D721Med (cell line): ENCODE results near the gene MAP7D2.

Experiments
- DNase-seq: peaks from one replicate; pipeline ENCODE4 v3.0.0; 2011; ENCODE audit warnings: low spot score; ENCODE audit not compliant: insufficient read length
- FAIRE-seq: peaks from 2 replicates; lab custom pipeline; 2011; peaks lifted over from hg19 to GRCh38; lab: Jason Lieb, UNC
- TF ChIP-seq, protein P1 (sequence below): IDR thresholded peaks from 2 replicates; pipeline ENCODE4 v1.5.1; 2012; ENCODE audit warnings: mild to moderate bottlenecking, control low read depth; ENCODE audit not compliant: insufficient read depth; ENCODE audit errors: missing control alignments

The MAP7D2 gene

DNA sequence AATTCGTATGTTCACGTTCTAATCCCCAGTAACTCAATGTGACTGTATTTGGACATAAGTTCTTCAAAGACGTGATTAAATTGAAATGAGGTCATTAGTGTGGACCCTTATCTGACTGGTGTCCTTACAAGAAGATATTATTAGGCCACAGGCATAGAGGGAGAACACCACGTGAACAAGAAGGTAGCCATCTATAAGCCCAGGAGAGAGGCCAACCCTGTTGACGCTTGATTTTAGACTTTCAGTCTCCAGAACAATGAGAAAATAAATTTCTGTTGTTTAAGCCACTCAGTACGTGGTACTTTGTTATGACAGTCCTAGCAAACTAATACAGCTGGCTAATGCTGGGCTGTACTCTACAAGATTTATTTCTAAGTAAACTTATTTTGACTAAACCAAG, 26.4 kb upstream of the MAP7D2 start:
- TF ChIP-seq, protein P1, sequence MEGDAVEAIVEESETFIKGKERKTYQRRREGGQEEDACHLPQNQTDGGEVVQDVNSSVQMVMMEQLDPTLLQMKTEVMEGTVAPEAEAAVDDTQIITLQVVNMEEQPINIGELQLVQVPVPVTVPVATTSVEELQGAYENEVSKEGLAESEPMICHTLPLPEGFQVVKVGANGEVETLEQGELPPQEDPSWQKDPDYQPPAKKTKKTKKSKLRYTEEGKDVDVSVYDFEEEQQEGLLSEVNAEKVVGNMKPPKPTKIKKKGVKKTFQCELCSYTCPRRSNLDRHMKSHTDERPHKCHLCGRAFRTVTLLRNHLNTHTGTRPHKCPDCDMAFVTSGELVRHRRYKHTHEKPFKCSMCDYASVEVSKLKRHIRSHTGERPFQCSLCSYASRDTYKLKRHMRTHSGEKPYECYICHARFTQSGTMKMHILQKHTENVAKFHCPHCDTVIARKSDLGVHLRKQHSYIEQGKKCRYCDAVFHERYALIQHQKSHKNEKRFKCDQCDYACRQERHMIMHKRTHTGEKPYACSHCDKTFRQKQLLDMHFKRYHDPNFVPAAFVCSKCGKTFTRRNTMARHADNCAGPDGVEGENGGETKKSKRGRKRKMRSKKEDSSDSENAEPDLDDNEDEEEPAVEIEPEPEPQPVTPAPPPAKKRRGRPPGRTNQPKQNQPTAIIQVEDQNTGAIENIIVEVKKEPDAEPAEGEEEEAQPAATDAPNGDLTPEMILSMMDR, result no peak
- FAIRE-seq, result no peak

DNA sequence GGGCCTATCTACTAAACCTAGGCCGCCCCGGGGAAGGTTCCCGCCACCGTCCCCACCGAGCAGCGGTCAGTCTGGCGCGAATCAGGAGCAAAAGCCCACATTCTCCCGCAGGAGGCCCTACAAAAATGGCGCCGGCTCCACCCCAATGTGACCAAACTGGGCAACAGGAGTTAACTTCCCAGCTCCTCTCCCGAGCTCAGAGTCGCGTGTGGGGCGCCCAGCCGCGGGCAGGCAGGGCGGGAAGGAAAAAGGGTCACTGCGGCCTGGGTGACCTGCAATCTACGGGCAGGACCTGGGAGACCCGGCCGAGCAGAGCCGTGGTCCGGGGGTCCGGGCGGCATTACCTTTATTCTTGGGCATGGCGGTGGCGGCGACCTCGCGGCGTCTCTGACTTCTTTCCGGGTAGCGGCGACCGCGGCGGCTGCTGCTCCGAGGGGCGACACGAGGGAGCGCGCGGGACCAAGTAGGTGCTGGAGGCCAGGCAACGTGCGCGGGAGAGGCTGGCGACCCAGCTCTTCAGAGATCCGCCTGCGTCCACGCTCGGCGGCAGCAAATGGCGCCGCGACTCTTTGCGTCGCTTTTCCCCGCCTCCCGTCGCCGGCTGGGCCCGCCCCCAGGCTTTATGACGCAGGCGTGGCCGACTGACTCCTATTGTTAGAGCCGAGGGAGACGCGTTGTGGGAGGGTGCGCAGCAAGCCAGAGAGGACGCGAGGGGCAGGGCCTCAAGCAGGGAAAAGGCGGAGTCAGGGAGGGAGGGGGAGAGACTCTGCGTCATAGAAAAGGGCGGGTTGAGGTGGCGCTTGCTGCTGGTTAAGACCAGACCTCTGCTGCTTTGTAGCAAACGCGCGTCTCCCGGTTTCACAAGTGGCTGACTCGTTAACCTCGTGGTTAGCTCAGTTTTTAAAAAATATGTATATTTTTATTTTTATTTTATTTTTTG, 24.8 kb upstream of the MAP7D2 start, which contains the start of gene EIF1AX:
EIF1AX (minus strand) TSS at position 558 of the 940 bp plus-strand sequence; CDS start at position 360, 198 bp downstream.
- peak; percentile 32 for DNase-seq
- no peak for FAIRE-seq

More for the DNA sequence above, 26.4 kb upstream of the MAP7D2 start:
- DNase-seq, result no peak

DNA sequence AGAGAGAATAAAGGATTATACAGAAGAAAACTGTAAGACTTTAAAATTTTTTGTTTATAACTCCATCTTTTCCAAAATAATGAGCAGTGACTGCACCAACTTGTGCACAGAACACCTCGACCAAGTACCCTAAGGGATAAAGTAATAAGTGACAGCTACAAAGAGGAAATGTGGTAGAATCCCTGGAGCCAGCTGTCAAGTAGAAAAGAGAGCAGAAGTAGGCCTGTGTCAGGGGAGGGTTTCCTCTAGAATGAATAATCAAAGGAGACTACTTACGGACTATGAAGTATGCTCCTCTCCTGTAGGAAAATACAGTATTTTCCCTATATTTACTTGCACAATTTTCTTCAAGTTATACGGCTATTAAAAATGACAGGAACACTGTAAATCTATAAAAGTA, 23.7 kb upstream of the MAP7D2 start:
- FAIRE-seq, result no peak
- DNase-seq, result no peak
- TF ChIP-seq, protein P1, result no peak

More for the DNA sequence above, 24.8 kb upstream of the MAP7D2 start, which contains the start of gene EIF1AX:
- TF ChIP-seq, protein P1, result no peak

DNA sequence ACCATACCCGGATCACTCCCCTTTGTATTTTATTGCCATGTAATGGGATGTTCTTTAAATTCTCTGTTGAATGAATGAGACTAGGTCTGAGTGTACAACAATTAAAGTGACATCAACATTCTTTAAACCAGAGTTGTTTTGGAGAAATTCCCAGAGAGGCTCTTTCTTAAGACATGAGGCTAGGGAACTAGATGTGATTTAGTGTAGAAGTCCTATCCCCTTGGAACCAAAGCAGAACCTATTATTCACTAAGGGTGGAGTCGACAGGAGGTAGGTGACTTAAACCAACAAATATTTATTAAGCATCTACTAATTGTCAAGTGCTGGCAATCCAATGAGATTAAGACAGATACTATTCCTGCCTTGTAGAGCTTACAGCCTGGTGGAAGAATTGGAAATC, 23.3 kb upstream of the MAP7D2 start:
- FAIRE-seq (no peak), DNase-seq (no peak)
- TF ChIP-seq, protein P1, result no peak

DNA sequence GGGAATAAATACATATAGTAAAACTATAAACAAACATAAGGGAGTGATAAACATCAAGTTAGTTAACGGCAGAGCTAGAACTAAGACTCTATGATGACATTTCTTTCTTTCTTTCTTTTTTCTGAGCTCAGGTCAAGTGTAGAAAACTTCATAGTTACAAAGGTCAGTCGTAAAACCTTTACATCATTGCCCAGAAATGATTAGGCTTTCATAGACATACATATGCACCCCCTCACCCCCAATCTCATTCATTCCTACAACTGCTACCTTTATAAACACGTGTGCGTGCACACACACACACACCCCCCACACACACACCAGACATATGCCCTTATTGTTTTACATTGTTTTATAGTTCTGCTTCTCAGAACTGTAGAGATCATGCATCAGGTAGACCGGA, 19.2 kb upstream of the MAP7D2 start:
- FAIRE-seq (no peak), DNase-seq (no peak)
- TF ChIP-seq, protein P1, result no peak

DNA sequence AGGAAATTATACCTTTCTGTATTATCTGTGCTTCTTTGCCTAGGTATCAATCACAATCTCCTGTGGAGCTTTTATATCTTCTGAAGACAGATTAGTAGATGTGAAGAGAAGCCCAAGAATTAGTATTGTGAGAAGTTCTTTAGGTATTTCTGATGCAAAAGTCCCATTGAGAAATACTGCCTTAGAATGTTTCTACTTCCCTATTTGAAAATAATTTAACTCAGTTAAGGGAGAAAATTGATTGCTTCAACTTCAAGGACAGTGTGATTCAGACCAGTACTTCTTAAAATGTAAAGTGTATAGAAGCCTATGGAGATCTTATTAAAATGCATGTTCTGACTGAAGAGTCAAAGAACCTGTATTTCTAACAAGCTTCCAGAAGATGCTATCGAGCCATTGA, 16.0 kb upstream of the MAP7D2 start:
- FAIRE-seq (no peak), DNase-seq (no peak)
- TF ChIP-seq, protein P1, result no peak

DNA sequence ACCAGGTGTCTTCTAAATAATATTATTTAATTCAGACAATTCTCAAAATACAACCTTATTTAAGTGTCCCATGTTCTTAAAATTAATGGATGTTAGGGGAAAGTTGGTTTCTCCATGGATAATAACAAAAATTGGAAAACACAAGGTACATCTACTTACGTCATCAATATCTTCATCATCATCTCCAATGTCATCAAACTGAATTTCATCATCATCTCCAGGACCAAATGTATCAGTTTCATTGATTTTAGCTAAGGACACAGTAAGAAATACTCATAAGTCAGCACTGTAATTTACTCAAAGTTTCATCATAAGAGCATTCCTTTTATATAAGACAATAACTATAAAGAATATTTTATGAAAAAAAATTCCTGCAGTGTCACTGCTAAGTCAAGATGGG, 13.7 kb upstream of the MAP7D2 start:
- DNase-seq (no peak), FAIRE-seq (no peak)
- TF ChIP-seq, protein P1, result no peak
